Osteoblast (primary cell): ENCODE results near the gene SMARCD1. TPM values are rescaled to one million over a fixed set of nuclear protein-coding genes. Genes with fewer than 3 reads are reported as not detected.
A peak's percentile ranks its signal among the peaks of the same experiment; 100 is the strongest.

Experiments used
- DNase-seq: peaks from one replicate; pipeline ENCODE4 v3.0.0; 2011; ENCODE audit warnings: low spot score, mixed read lengths; ENCODE audit not compliant: insufficient read length; ENCODE audit errors: missing footprints
- H2AFZ ChIP-seq: 2 replicates; pipeline ENCODE4 v1.6.0; 2011; ENCODE audit warnings: mild to moderate bottlenecking, low read length
- H3K27ac ChIP-seq: 2 replicates; pipeline ENCODE4 v1.5.1; 2011; ENCODE audit warnings: mild to moderate bottlenecking, low read depth, low read length, moderate library complexity
- H3K27me3 ChIP-seq: 2 replicates; pipeline ENCODE4 v1.6.0; 2012; ENCODE audit warnings: mild to moderate bottlenecking, control low read depth, inconsistent platforms, low read length, moderate library complexity; ENCODE audit not compliant: insufficient read depth
- H3K36me3 ChIP-seq: 2 replicates; pipeline ENCODE4 v1.5.1; 2011; ENCODE audit warnings: mild to moderate bottlenecking, low read length, control low read depth, moderate library complexity; ENCODE audit not compliant: insufficient read depth
- H3K4me1 ChIP-seq: 2 replicates; pipeline ENCODE4 v1.5.1; 2011; ENCODE audit warnings: mild to moderate bottlenecking, low read length, control low read depth, moderate library complexity; ENCODE audit not compliant: insufficient read depth
- H3K4me2 ChIP-seq: 2 replicates; pipeline ENCODE4 v1.6.0; 2011; ENCODE audit warnings: mild to moderate bottlenecking, low read length; ENCODE audit not compliant: insufficient read depth
- H3K4me3 ChIP-seq: fragments of 200-600 bp; sonication (generic); 3 replicates; pipeline ENCODE4 v1.5.1; 2012; ENCODE audit warnings: mild to moderate bottlenecking, low read length, inconsistent platforms; ENCODE audit not compliant: insufficient read depth
- H3K79me2 ChIP-seq: 2 replicates; pipeline ENCODE4 v1.6.0; 2012; ENCODE audit warnings: mild to moderate bottlenecking, low read length, control low read depth, inconsistent platforms; ENCODE audit not compliant: insufficient read depth
- H3K9me3 ChIP-seq: 2 replicates; pipeline ENCODE4 v1.5.1; 2011; ENCODE audit warnings: low read depth, low read length, control low read depth
- H4K20me1 ChIP-seq: 2 replicates; pipeline ENCODE4 v1.6.0; 2012; ENCODE audit warnings: mild to moderate bottlenecking, low read length, control low read depth; ENCODE audit not compliant: insufficient read depth
- total RNA-seq: library from RNA; depleted of rRNA; stranded (reverse); fragments of >200 nt; gene quantifications from 2 replicates; pipeline ENCODE4 v1.2.3, GENCODE V29; 2012
- TF ChIP-seq, protein P1 (sequence below): IDR thresholded peaks from 2 replicates; pipeline ENCODE4 v1.5.1; 2011; ENCODE audit warnings: mild to moderate bottlenecking, low read depth, low read length, moderate library complexity; ENCODE audit errors: extremely low read depth

SMARCD1 gene
- total RNA-seq, 1 donor: 50.3 TPM

DNA sequence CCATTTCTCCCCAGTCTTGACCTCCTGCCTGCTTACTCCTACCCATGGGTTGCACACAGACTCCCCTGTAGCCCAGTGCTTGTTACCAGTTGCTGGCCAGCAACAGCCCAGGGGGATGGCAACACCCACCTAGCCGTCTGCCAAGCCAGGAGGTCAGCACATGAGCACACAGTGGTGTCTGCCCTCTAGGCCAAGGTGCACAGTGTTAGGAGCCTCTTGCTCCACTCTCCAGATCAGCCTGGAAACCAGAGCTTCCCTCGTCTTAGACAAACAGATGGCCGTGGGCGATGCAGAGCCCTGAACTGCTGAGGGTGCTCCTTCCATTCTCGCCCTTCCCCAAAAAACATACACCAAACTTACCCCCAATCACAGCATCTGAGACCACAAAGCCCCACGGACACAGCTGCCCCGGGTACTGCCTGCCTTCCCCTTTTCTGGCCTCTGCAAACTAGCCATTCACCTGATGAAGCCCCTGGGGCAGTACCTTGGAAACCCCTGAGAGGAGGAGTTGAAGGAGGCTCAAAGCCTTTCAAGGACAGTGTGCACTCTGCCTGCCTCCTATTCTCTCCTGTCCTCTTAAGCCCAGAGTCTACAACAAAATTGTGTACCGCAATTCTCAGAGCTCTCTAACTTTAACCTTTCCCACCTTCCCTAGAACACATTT is 17.6 kb downstream of the SMARCD1 start:
- Histone ChIP-seq H4K20me1 (no peaks in the 10 kb centered on the region), H3K9me3 (no peaks in the 10 kb centered on the region), H3K4me1 (peaks cover 18% of the 10 kb centered on the region), H3K79me2 (no peaks in the 10 kb centered on the region), H3K27me3 (no peaks in the 10 kb centered on the region), H2AFZ (no peak overlapping the region), H3K36me3 (peaks cover 24% of the 10 kb centered on the region), H3K4me2 (no peak overlapping the region), H3K4me3 (no peak overlapping the region), H3K27ac (no peak overlapping the region)
- TF ChIP-seq, protein P1, sequence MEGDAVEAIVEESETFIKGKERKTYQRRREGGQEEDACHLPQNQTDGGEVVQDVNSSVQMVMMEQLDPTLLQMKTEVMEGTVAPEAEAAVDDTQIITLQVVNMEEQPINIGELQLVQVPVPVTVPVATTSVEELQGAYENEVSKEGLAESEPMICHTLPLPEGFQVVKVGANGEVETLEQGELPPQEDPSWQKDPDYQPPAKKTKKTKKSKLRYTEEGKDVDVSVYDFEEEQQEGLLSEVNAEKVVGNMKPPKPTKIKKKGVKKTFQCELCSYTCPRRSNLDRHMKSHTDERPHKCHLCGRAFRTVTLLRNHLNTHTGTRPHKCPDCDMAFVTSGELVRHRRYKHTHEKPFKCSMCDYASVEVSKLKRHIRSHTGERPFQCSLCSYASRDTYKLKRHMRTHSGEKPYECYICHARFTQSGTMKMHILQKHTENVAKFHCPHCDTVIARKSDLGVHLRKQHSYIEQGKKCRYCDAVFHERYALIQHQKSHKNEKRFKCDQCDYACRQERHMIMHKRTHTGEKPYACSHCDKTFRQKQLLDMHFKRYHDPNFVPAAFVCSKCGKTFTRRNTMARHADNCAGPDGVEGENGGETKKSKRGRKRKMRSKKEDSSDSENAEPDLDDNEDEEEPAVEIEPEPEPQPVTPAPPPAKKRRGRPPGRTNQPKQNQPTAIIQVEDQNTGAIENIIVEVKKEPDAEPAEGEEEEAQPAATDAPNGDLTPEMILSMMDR: no peak
- no peak for DNase-seq

DNA sequence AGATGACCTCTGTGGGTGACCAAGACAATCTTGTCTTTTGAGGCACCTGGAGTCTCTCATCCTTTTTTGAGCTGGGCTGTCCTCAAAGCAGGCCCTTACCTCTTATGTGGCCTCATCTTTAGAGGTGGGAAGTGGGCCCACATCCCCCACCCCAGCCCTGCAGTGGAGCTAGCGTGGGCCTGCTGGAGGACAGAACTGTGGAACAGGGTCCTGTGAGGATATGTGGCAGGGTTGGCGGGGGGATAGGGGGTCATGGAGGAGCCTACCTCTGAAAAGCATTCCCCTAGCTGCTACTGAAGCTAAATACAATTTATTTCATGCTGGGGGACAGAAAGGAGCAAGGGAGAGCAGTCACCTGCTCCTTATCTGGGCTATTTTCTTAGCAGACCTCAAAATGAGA is 18.2 kb downstream of the SMARCD1 start:
- no peak for DNase-seq
- Histone ChIP-seq H3K4me1 (peaks cover 18% of the 10 kb centered on the region), H3K27me3 (no peaks in the 10 kb centered on the region), H3K4me3 (no peak overlapping the region), H2AFZ (no peak overlapping the region), H3K4me2 (no peak overlapping the region), H4K20me1 (no peaks in the 10 kb centered on the region), H3K36me3 (peaks cover 18% of the 10 kb centered on the region), H3K27ac (no peak overlapping the region), H3K79me2 (no peaks in the 10 kb centered on the region), H3K9me3 (no peaks in the 10 kb centered on the region)
- TF ChIP-seq, protein P1: no peak

DNA sequence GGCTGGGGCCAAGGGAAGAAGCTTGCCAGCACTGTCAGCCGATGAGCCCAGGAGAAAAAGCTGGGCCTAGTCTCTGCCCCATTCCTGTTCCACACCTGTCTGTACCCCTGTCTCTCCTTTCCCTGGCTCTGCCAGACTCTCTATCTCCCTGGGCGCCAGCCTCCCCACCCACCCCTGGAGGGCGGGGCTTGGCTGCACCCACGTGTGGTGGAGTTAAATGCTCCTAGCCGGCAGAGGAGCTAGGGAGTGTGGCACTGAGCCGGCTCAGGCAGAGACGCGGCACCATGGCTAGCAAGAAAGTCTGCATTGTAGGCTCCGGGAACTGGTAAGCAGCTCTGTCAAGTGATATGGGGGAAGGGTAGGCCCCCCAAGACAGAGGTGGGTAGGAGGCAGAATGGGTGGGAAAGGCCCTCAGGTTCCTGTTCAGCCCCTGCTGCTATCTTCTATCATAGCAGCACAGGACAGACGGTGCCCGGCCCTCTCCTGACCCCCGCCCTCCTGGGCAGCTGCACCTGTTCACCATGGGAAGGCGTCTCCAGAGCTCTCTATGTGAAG is 18.7 kb downstream of the SMARCD1 start, which contains the start of gene GPD1:
TSS of gene GPD1 (plus strand) at position 242 of the 555 bp plus-strand sequence. CDS start at position 285, 43 bp downstream.
- TF ChIP-seq, protein P1: no peak
- DNase-seq: peak; percentile 95
- H3K27me3 ChIP-seq: no peaks in the 10 kb centered on the region
- H3K9me3 ChIP-seq: no peaks in the 10 kb centered on the region
- H4K20me1 ChIP-seq: no peaks in the 10 kb centered on the region
- H3K36me3 ChIP-seq: peaks cover 13% of the 10 kb centered on the region
- peak within 1 kb of the TSS; percentile 29 for H2AFZ ChIP-seq
- peaks cover 18% of the 10 kb centered on the region for H3K4me1 ChIP-seq
- no peak within 1 kb of the TSS for H3K27ac ChIP-seq
- H3K79me2 ChIP-seq: no peaks in the 10 kb centered on the region
- H3K4me3 ChIP-seq: peak within 1 kb of the TSS; percentile 25
- H3K4me2 ChIP-seq: peak within 1 kb of the TSS; percentile 58

DNA sequence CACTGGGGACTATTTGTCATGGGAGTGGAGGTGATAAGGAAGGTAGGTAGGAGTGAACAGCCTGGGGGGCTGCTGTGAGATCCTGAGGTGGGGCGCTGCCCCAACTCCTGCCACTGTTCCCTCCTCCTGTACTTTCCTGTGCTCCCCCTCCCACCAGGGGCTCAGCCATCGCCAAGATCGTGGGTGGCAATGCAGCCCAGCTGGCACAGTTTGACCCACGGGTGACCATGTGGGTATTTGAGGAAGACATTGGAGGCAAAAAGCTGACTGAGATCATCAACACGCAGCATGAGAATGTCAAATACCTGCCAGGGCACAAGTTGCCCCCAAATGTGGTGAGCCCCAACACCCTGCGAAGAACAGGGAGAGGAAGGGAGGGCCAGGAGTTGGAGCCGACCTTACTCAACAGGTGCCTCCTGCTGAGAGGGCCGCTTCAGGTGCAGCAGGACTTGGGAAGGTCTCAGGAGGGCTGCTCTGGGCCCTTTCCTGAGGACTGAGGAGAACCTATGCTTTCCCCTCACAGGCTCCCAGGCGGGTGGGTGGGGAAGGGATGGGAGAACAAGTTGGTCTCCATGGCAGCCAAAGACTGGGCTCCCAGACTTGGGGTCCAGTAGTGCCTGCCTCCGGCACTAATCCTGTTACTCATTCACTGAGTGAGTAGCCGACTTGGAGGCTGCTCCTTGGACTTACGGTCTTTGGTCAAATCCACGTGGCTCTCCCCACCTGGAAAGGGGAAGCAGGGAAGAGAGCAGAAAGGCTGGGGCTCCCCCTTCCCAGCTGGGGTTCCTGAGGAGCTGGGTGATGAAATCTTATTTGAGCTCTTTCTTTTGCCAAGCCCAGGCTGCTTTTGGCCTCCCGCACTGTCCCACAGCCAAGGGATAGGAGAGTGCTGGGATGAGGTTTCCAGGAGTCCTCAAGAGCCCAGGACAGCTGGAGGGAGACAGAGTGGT is 19.6 kb downstream of the SMARCD1 start:
- peaks cover 5% of the 10 kb centered on the region for H3K36me3 ChIP-seq
- peaks cover 9% of the 10 kb centered on the region for H3K4me1 ChIP-seq
- H3K9me3 ChIP-seq: no peaks in the 10 kb centered on the region
- H3K4me2 ChIP-seq: no peak overlapping the region
- no peak overlapping the region for H2AFZ ChIP-seq
- H3K27ac ChIP-seq: no peak overlapping the region
- peak; percentile 47 for DNase-seq
- no peaks in the 10 kb centered on the region for H3K79me2 ChIP-seq
- H3K4me3 ChIP-seq: no peak overlapping the region
- TF ChIP-seq, protein P1: no peak
- no peaks in the 10 kb centered on the region for H4K20me1 ChIP-seq
- no peaks in the 10 kb centered on the region for H3K27me3 ChIP-seq
